22Rv1 (cell line): ENCODE data around the gene CERS1.

Experiments
- H3K27ac ChIP-seq: fragments of 450-650 bp; 2 replicates; pipeline ENCODE4 v1.5.1; 2017
- CTCF ChIP-seq: fragments of 450-650 bp; IDR thresholded peaks from 2 replicates; pipeline ENCODE4 v1.5.1; 2017; ENCODE audit warnings: mild to moderate bottlenecking
- ZFX ChIP-seq: fragments of 450-650 bp; IDR thresholded peaks from 2 replicates; pipeline ENCODE4 v1.6.1; 2017; ENCODE audit warnings: antibody characterized with exemption, borderline replicate concordance

The CERS1 gene

GRCh38 chr19:18870531-18871172 is 25.3 kb downstream of the CERS1 start:
- TF ChIP-seq CTCF (no peak), ZFX (no peak)
- H3K27ac ChIP-seq, result 0 out of 2 replicates have a peak overlapping the region, but pooled peaks have one; percentile 29

GRCh38 chr19:18869781-18870530 is 26.0 kb downstream of the CERS1 start:
- no peak overlapping the region for H3K27ac ChIP-seq
- TF ChIP-seq CTCF, result no peak
- no peak for TF ChIP-seq ZFX

- TF ChIP-seq ZFX (no peak), CTCF (no peak)
- H3K27ac ChIP-seq, result no peak overlapping the region
Observed at GRCh38 chr19:18869023-18869618, 26.8 kb downstream of the CERS1 start.

GRCh38 chr19:18868380-18869022 is 27.5 kb downstream of the CERS1 start:
- no peak overlapping the region; the same call in 1 of the 2 replicates for H3K27ac ChIP-seq
- TF ChIP-seq CTCF (no peak), ZFX (no peak)

- no peak for TF ChIP-seq ZFX
- no peak for TF ChIP-seq CTCF
- peak overlapping the region; percentile 37; the same call in 1 of the 2 replicates for H3K27ac ChIP-seq
Observed at GRCh38 chr19:18867751-18868150, 28.2 kb downstream of the CERS1 start.

- H3K27ac ChIP-seq, result peak overlapping the region; percentile 37
- TF ChIP-seq CTCF, result no peak
- no peak for TF ChIP-seq ZFX
Observed at GRCh38 chr19:18867199-18867598, 28.8 kb downstream of the CERS1 start.
